Panc1 (cell line): ENCODE measurements around the gene LRRC61.

Experiments used
- CTCF ChIP-seq: fragments of 450-650 bp; IDR thresholded peaks from 2 replicates; pipeline ENCODE4 v1.5.1; 2017; ENCODE audit warnings: mild to moderate bottlenecking
- POLR2AphosphoS5 ChIP-seq: IDR thresholded peaks from 2 replicates; pipeline ENCODE4 v1.6.1; 2012; ENCODE audit warnings: mild to moderate bottlenecking, low read depth, low read length, moderate library complexity
- SIN3A ChIP-seq: IDR thresholded peaks from 2 replicates; pipeline ENCODE4 v1.6.1; 2012; ENCODE audit warnings: low read depth, mild to moderate bottlenecking, low read length, moderate library complexity, borderline replicate concordance; ENCODE audit not compliant: insufficient read depth

GRCh38 chr7:150344299-150344698, 21.1 kb downstream of the LRRC61 start:
- TF ChIP-seq POLR2AphosphoS5: no peak
- no peak for TF ChIP-seq CTCF
- no peak for TF ChIP-seq SIN3A
